GM21576 (cell line): ENCODE measurements around the gene ATXN7L3.

Source experiments
- ATAC-seq: cut with Tn5 transposase; IDR thresholded peaks from one replicate; pipeline ENCODE4 v1.9.1; 2021; ENCODE audit warnings: mild to moderate bottlenecking, moderate library complexity; ENCODE audit not compliant: unreplicated experiment

Gene ATXN7L3

DNA sequence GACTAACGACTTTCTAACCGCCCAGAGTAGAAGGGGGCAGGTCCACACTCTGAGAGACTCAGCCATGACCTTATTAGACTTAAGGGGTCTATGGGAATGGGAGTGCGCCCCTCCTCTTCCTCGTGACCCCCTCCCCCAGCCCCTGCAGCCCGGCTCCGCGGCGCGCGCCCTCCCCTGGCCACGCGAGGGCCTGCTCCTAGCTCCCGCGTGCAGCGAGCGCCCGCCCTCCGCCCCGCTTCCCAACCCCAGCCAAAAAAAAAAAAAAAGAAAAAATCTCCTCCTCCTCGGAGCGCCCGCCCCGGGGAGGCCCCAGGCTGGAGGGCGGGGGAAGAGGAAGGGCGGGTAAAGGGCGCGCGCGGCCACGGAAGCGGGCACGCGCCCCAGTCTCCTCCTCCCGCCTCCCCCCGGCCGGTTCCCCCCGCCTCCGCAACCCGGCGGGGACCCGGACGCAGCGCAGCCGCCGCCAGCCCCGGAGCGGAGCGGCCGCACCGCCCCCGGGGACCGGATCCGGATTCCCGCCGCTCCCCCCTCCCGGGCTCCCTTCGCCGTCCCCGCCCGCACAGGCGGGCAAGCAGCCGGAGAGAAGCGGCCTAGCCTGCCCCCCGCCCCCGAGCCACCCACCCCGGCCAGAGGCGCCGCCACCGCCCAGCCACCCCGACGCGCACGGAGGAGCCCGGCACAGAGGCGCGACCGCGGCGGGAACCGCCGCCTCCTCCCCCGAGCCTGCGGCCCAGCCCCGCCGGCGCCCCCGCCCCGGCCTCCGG, 18.8 kb upstream of the ATXN7L3 start:
- ATAC-seq = peak; percentile 26

DNA sequence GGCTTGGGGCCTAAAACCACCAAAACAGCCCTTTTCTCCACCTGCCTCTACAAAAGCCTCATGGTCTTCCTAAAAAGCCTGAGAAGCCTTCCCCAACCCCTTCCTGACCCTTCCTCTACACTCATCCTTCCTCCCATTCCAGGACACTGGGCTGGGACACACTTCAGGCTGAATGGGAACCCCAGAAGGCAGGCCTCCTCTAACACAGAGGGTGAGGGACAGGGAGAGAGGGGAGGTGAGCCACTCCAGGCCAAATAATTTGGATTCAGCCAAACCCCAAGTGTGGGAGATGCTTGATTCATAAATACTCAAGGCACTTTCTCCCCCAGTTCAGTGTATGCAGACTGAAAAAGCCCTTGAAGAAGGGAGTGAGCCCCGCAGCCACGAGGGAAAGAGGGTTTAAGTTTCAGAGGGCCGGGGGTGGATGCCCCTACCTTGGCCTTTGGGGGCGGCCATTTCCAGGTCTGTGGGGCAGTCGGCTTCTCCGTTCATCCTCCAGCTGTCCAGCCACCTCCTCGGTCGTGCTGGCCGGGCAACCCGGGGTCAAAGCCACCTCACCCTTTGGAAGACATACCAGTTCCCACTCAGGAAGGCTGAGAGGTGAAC, 18.2 kb upstream of the ATXN7L3 start:
- ATAC-seq = no peak

DNA sequence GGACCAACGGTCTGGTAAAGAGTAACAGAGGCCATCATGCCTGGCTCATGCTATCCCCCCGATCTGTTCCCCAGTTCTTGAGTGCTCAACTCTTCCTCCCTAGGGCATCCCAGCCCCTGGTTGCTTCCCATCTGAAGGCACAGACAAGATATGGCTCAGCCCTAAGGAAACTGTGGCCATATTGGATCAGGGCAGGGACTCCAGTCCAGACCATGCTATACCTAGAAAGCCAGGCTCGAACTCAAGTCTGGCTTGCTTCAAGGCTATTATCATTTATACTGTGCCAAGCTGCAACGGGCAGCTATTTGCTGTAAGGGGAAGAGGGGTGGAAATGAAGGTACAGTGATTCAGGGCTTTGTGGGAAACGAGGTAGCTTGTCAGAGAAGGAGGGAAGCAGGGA, 17.0 kb upstream of the ATXN7L3 start:
- no peak for ATAC-seq

DNA sequence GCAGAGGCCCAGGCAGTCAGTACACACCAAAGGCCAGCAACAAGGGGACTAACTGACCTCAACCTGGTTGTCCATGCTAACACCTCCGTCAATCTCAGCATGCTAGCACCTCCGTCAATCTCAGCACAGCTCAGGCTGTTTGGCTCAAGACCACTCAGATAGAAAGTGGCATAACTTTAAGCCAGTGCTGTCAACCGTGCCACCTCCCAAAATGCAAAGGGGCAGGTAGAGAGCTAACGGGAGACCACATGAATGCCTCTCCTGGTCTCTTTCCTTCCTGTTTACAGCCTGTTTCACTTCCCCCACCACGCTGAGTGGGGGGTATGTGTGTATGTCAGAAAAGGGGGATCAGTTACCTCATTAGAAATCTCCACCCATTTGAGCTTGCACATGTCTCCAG, 16.5 kb upstream of the ATXN7L3 start:
- ATAC-seq = no peak

DNA sequence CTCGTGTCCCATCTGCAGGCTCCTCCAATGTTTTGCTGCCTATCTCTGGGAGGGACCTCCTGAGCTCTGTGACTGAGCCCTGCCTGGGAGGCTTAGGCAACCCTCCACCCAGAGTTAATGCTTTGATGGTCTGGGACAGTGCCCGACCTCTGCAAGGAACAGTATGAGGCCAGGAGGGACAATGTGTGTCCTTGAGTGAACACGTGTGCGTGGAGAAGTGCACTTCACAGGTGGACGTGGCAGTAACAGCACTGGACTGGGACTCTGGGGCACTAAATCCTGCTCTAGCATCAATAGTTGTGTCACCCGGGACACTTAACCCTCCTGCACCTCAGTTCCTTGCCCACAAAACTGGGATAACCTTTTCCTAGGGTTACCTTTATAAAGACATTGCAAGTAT, 15.2 kb upstream of the ATXN7L3 start:
- ATAC-seq = no peak

DNA sequence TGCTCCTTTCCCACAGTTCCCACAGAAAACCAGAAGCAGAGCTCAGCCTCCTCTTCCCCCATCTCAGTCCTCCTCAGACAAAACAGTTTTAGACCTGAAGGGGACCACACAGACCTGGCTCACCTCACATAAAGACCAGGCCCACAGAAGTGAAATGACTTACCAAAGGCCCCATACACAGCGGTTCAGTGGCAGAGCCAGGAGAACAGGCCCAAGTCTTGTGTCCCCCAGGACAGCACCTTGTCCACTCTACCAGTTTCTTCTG, 14.5 kb upstream of the ATXN7L3 start:
- ATAC-seq = no peak

DNA sequence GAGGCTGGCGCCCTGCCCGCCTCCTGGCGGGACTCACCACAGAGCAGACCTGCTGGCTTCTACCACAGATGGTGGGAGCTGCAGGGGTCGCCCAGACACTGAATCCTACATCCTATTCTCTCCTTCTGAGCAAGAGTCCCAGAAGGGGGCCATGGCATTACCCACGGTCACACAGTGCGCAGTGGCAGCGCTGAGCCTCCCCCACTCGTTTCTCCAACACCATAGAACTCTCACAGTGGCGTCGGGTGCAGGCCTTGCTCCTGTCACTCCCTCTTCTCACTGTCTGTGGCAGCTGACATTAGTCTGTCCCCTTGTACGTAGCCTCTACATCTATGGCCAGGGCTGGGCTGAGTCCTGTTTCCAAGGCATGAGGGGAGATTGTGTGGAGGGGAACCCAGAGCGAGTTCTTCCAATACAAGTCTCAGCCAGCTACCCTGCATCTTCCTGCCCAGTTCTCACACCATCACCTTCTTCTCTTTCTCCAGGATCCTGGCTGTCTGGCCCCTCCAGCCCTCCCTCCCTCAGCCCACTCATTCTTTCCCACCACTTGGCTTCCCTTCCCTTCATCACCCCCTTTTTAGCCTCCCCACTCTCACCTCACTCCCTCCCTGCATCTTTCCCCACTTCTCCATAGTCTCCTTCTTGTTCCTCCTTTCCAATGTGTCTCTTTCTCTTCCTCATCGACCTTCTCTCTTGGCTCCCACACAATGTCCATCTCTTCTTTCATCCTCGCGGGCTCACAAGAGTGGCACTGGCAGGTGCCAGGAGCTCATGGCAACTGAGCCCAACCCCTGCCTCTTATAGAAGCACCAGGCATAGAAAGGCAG, 13.9 kb upstream of the ATXN7L3 start:
- no peak for ATAC-seq

DNA sequence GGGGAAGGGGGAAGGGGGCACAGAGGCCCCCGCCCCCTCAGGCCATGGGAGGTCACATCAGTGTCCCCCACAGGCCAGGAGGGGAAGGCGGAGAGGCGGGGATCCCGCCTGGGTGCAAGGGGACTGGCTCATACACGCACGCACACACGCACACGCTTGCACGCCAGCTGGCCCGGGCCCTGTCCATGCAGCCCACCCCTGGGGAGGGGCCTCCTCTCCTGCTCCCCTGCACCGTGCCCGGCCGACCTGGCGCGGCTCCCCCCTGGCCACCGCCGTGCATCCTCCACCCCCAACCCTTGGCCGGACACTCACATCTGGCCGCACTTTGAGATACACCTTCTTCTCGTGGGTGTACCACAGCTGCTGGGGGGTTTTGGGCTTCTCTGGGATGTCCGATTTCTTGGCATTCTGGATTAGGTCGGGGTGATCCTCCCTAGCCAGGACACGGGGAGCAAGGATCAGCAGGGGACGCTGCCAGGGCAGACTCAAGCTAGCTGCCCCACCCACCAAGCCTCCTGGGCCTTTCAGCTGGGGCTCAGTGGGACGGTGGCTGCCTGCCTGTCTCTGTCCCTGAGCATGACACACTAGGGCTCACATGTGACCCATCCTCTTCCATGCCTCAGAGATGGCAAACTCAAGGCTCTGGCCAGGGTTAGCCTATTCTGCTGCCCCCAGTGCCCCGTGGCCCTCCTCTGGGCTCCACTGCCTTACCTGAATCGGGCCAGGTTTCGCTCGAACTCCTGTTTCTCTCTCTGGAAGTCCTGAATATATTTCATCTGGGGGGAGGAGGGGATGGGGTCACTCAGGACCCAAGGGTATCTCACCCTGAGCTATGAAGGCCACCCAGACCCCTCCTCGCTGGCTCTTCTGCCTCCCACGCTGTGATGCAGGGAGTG, 13.1 kb upstream of the ATXN7L3 start:
- ATAC-seq = no peak

DNA sequence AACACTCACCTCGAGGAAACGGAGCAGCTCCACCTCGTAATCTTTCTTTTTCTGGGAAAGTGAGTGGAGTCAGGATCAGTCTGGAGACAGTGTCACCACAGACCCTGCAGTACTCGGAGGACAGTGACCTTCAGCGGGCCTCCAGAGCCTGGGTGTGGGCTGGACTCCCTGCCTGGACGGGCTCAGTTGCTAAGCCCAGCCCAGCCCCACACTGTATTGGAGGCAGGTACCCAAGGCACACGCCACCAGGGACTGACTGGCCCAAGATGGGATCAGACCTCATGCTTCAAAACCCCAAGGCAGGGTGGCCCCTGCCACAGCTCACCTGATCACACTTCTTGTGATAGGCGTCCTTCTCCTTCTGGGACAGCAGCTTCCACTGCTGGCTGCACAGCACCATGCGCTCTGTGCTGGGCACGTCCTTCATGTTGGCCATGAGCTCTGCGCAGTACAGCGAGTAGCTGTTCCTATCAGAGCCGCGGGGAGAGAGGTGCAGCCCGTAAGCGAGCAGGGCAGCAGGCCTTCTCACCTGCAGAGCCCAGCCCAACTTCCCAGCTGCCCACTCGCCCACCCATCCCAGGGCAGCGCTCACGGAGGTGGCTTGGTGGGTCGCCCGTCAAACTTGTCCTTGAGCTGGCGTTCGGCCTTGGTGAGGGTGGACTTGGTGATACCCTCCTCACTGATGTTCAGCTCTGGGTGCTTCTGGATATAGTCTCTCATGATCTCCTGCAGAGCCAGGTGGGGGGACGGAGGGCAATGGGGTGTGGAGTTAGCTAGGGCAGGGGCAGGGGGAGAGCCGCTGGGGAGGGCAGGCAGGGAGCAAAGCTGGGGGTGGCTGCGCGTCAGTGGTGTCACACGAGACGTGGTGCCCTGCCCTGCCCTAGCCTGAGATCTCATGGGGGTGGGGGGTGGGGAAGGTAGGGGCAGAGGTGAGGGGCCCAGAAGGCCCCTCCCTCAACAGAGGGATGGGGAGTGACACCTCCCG, 11.9 kb upstream of the ATXN7L3 start:
- ATAC-seq = no peak

DNA sequence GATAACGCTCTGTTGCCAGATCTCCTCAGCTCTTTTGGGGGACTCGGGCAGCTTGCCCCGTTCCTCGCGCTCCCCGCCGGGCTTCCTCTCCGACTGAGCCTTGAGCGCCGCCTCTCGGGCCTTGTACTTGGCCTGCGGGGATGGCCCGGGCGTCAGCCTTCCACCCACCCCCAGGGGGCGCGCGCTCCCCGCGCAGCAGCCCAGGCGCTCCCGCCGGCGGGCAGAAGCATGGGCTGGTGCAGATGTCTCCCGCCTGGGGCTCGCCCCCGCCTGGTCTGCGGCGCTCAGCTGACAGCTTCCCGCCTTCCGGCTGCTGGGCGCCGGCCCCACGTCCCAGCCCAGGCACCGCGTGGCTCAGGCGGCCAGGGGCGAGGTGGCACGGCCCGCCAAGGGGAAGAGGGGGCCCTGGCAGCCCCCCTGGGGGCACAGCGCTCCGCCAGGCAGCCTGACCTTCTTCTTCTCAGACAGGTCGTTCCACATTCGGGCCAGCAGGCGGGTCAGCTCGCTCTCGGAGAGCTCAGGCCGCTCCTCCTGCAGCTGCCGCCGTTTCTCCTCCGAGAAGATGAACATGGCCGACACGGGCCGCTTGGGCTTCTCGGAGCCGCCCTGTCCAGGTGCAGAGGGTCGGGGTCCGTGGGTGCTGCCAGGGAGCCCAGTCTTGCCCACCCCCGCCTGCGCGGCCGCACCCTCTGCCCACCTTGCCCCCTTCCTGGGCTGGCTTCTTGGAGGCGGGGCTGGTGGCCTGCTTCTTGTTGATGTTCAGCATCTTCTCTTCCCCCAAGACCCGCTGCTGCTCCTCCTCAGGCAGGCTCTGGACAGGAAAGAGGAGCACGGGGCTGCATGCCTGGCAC, 10.9 kb upstream of the ATXN7L3 start:
- ATAC-seq = peak; percentile 81

DNA sequence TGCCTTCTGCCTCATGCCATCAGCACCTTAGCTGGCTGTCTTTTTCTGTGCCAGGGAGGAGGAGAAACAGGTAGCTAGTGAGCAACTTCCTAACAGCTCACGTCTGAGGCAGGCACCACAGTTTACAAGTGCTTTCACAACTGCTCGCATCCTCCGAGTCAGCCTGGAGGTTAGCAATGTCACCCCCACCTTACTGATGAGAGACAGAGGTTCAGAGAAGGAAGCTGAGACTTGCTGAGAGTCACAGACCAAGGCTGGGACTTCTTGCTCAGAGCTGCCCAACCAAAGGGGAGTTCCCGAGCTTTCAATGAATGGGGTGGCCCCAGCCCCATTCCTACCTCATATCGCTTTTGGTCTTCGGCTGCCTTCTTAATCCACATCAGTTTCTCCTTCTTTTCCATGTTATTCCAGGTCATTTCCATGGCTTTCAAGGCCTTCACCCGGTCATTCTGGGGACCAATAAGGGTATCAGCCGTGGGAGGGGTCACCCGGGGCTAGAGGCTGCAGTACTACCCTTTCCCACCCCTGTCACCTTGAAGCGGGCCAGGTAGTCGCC, 10.2 kb upstream of the ATXN7L3 start:
- no peak for ATAC-seq

DNA sequence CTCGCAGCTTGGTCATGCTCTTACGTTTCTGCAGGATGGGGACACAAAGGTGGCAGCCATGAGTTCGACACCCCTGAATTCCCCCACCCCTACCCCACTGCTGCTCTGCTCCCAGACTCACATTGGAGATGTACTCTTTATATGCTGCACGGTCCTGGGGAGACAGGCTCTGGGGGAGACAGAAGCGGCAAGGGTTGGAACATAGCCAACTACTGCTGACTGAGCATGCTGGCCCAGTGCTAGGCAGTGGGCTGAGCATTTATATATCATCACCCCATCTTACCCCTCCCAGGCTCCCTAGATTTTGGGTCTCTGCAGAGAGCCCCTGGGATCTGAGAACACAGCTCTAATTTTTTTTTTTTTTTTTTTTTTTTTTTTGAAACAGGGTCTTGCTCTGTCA, 8.1 kb upstream of the ATXN7L3 start:
- ATAC-seq = no peak

DNA sequence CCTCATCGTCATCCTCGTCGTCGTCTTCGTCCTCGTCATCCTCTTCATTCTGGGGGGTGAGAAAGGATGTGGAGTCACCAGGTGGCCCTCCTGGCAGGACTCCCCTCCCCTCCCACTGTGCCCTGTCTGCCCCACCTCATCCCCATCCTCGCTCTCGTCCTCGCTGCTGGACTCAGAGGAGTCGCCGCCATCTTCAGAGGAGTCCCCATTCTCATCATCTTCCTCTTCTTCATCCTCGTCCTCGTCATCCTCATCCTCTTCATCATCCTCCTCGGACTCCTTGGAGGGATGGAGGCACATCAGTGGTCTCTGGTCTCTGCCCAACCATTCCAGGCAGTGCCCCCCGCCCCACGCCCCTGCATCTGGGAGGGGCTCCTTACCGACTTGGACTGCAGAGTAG, 7.6 kb upstream of the ATXN7L3 start:
- ATAC-seq = no peak

DNA sequence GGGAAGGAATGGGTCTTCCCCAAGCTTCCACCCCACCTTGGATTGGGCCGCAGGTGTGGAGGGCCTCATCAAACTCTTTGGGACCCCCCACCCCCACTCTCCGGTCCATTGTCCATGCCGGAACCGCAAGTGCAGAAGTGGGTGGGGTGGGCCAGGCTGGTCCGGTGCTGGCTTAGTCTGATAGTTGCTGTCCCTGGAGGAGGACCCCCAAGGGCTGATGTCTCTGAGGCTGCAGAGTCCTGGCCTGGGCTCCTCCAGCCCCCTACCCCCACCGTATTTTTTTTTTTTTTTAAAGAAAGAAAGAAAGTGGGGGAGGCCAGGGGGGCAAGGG, 7.1 kb upstream of the ATXN7L3 start:
- no peak for ATAC-seq

DNA sequence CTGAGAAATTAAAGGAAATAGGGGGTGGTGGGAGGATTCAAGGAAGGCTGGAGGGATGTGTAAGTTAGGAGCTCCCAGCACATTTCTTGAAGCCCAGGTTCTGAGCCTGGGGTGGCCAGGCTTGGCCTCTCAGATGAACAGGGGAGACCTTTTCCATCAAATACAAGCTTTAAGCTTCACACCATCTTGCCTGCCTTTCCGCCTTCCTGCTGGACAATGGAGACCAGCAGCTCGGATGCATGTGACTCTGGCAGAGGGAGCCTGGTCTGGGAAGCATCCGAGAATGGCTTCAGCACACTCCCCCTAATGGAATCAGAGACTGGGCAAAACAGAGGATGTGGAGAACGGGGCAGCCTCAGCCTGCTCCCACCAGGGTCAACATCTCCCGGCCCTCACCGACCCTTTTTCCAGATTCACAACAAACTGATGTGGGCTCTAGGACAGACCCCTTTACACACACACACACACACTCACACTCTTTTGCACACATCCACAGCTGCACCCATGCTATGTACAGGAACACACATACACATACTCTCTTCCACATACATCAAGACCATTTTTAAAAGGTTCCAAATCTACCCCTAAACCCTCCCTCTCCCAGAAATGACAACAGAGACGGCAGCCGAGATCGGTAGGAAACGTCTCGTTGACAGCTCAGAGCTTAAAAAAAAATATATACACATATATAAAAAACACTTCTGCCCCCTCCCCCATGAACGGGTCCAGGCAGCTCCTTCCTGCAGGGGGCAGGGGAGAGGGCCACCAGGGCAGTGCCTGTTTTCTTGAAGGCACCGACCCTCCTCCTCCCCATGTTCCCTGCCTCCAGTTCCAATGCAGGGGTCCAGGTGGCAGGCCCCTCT, 6.5 kb upstream of the ATXN7L3 start:
- no peak for ATAC-seq

DNA sequence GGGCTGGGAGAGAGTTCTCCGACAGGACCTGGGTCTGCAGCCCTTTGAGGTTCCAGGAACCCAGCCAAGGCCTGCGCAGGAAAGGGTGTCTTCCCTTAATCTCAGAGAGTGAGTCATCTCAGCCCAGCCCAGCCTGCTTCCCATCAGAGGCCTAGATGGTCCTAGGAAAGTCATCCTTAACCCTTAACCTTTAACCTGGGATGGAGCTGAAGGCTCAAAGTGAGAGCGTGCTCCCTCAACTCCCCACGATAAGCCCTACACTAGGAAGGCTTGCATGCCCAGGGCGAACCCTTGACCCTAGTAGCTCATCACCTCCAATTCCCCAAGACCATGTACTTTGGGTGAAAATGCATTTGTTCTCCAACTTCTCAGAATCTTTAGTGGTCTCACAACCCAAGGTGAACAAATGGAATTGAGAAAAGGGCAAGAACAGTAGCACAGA, 4.8 kb upstream of the ATXN7L3 start:
- ATAC-seq = no peak

DNA sequence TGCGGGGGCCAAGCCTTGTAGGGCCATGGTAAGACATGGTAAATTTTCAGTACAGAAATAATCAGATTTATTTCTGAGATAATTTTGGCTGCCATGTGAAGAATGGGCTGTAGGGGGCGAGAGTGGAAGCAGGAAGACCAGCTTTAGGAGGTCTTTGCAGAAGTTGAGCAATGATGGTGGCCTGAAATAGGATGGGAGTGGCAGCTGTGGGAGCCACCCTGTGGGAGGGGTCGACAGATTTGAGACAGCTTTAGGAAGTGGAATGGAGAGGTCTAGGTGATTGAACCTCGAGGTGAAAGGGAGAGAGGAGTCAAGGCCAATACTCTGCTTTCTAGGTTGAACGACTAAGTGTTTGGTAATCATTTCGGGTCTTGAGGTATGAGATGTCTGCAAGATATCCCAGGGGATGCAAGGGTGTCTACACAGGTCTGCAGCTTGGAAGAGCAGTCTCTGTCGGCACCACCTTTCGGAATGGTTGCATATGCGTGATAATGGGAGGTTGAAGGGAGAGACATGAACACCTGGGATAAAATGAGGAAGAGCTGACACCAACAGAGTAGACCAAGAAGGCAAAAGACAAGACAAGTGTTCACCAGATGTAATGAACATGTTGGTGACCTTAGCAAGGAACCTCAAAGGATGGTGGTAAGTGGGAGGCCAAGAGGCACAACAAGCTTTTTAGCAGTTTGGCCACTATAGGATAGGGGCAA, 4.2 kb upstream of the ATXN7L3 start:
- ATAC-seq = no peak
